Measurements from ENCODE around the gene C1orf232. TPM values are rescaled to one million over a fixed set of nuclear protein-coding genes. Genes with fewer than 3 reads are reported as not detected.
A peak's percentile ranks its signal among the peaks of the same experiment; 100 is the strongest.

C1orf232 gene
- total and polyA plus RNA-seq, 9 of the 15 experiments (the other 6 are each of a cell fraction or from before 2014, with no cell fraction given), result not detected

GRCh38 chr1:26122988-26123973, 45.5 kb downstream of the C1orf232 start:
- H2AFZ ChIP-seq (ENCODE audit: low read depth, low read length), result peak overlapping the region; percentile 63
- intact Hi-C loops (cut with micrococcal nuclease) (no loop called here), in situ Hi-C loops (cut with MboI) (no loop called here)
- peak overlapping the region; percentile 99 for H3K27ac ChIP-seq (ENCODE audit: extremely low read depth, low read depth, low read length)
- peak overlapping the region; percentile 68 for H3K4me2 ChIP-seq (ENCODE audit: insufficient read depth, low read length)
- H4K20me1 ChIP-seq (replicated peaks; ENCODE audit: control insufficient read depth, insufficient read depth, low read length), result no peaks in the 10 kb centered on the region
- WGBS (ENCODE audit: insufficient coverage, low coverage, missing lambda C conversion rate), result 18% methylated on average over 7 of the region's 7 CpGs
- FAIRE-seq, result peak; percentile 78
- H3K9me3 ChIP-seq (replicated peaks; ENCODE audit: control insufficient read depth, insufficient read depth, low read depth, low read length), result no peaks in the 10 kb centered on the region
- ChIA-PET CTCF (ENCODE audit: low intra/inter-chr PET ratio) (interaction anchor here (0.5 to 0.6 kb wide), 2 partner anchors 19 to 522 kb away, joined by 3 to 7 read pairs; no protein-coding TSS in a partner anchor), POLR2A (interaction anchor here (0.7 to 13.3 kb wide), 14 partner anchors 9 to 228 kb away, joined by 3 to 237 read pairs (median 3); partner anchors contain the start of genes EXTL1 and PDIK1L)
- H3K4me1 ChIP-seq (replicated peaks in 1 of 2; ENCODE audit: control insufficient read depth in 2 of 2, insufficient read depth in 2 of 2, low read length in 2 of 2), result peaks cover 21 to 66% of the 10 kb centered on the region in 2 experiments
- H3K9me1 ChIP-seq (ENCODE audit: control insufficient read depth, insufficient read depth, low read length), result no peaks in the 10 kb centered on the region
- H3K27me3 ChIP-seq (ENCODE audit: control insufficient read depth in 2 of 2, insufficient read depth in 2 of 2, low read length in 2 of 2), result no peaks in the 10 kb centered on the region
- peaks cover 81% of the 10 kb centered on the region for H3K79me2 ChIP-seq (ENCODE audit: control insufficient read depth, insufficient read depth, low read length)
- peaks cover 55% of the 10 kb centered on the region for H3K36me3 ChIP-seq (ENCODE audit: control insufficient read depth, insufficient read depth, low read length)
- H3K9ac ChIP-seq (ENCODE audit: insufficient read depth in 1 of 2, low read depth in 2 of 2, low read length in 2 of 2), result peak overlapping the region in 1 of 2 experiments; percentile 97; a peak in 2 of 4 replicates
- BruUV-seq (replicated peaks), result no TSS peak
- H3K4me3 ChIP-seq, result no peak overlapping the region
- peak in 3 of 4 experiments; percentile 37 to 82 (median 70) for DNase-seq (ENCODE audit: extremely low read depth in 1 of 4, low spot score in 3 of 4)
- ATAC-seq, result peak; percentile 57
- TF ChIP-seq HSF4 (CRISPR knock-in tag; IDR thresholded peaks at IDR 0.05; ENCODE audit: borderline replicate concordance) (peak; percentile 17; the same call in 1 of the 2 replicates), ZBTB9 (CRISPR knock-in tag; IDR thresholded peaks at IDR 0.05) (peak; percentile 68), ZNF785 (CRISPR knock-in tag; IDR thresholded peaks at IDR 0.05) (no peak), IRF2 (CRISPR knock-in tag; IDR thresholded peaks at IDR 0.05) (no peak), NBN (IDR thresholded peaks at IDR 0.05; ENCODE audit: low read depth) (peak; percentile 81; the same call in 1 of the 2 replicates), HMBOX1 (IDR thresholded peaks at IDR 0.05) (peak; percentile 95), JUND (IDR thresholded peaks at IDR 0.05; ENCODE audit: borderline replicate concordance, low read depth, low read length) (peak; percentile 84), JUND (tag; IDR thresholded peaks at IDR 0.05; ENCODE audit: borderline replicate concordance, low read depth, low read length) (peak; percentile 91), POLR2G (IDR thresholded peaks at IDR 0.05; ENCODE audit: low read depth, low read length) (no peak), ATF7 (IDR thresholded peaks at IDR 0.05) (peak; percentile 78; the same call in 1 of the 2 replicates), HDAC1 (IDR thresholded peaks at IDR 0.05) (peak in 1 of 2 experiments; percentile 62; a peak in 1 of 4 replicates), GTF2E2 (tag; IDR thresholded peaks at IDR 0.05) (peak; percentile 13; the same call in 1 of the 2 replicates), PCBP2 (IDR thresholded peaks at IDR 0.05; ENCODE audit: low read depth, low read length, poor library complexity, severe bottlenecking) (no peak), NR3C1 (CRISPR knock-in tag; IDR thresholded peaks at IDR 0.05) (no peak), TAF9B (IDR thresholded peaks at IDR 0.05; ENCODE audit: partially characterized antibody) (peak; percentile 66), ZNF143 (CRISPR knock-in tag; IDR thresholded peaks at IDR 0.05) (no peak)
- TF ChIP-seq, protein P1, sequence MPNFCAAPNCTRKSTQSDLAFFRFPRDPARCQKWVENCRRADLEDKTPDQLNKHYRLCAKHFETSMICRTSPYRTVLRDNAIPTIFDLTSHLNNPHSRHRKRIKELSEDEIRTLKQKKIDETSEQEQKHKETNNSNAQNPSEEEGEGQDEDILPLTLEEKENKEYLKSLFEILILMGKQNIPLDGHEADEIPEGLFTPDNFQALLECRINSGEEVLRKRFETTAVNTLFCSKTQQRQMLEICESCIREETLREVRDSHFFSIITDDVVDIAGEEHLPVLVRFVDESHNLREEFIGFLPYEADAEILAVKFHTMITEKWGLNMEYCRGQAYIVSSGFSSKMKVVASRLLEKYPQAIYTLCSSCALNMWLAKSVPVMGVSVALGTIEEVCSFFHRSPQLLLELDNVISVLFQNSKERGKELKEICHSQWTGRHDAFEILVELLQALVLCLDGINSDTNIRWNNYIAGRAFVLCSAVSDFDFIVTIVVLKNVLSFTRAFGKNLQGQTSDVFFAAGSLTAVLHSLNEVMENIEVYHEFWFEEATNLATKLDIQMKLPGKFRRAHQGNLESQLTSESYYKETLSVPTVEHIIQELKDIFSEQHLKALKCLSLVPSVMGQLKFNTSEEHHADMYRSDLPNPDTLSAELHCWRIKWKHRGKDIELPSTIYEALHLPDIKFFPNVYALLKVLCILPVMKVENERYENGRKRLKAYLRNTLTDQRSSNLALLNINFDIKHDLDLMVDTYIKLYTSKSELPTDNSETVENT (CRISPR knock-in tag; IDR thresholded peaks at IDR 0.05), result no peak
